Lung (tissue), 12 donors: ENCODE measurements around the gene CD200R1L. TPM values are rescaled to one million over a fixed set of nuclear protein-coding genes. Genes with fewer than 3 reads are reported as not detected.

ENCODE experiments used
- ATAC-seq: fragments of 200-7000 bp; cut with Tn5 transposase; one replicate; pipeline ENCODE4 v1.9.1; 2020; ENCODE audit warnings: moderate number of reproducible peaks; ENCODE audit not compliant: insufficient read depth, low FRiP score
- DNase-seq, 3 donors: peaks; one replicate each; pipeline ENCODE4 v3.0.0-alpha.2; 2013 to 2017
- H3K27ac ChIP-seq, 2 donors: one replicate each; pipeline ENCODE4 v1.5.1; 2013; ENCODE audit warnings: mild to moderate bottlenecking in 2 of 2, moderate library complexity in 2 of 2, control low read depth in 1 of 2, inconsistent platforms in 1 of 2, low read depth in 1 of 2, low read length in 1 of 2
- H3K27me3 ChIP-seq, 3 donors: one replicate each; pipeline ENCODE4 v1.5.1; 2013; ENCODE audit warnings: low read length in 2 of 3; ENCODE audit not compliant: control insufficient read depth in 3 of 3, insufficient read depth in 3 of 3
- H3K36me3 ChIP-seq, 4 donors: one replicate each; pipeline ENCODE4 v1.5.1; 2013; ENCODE audit warnings: low read length in 4 of 4, mild to moderate bottlenecking in 1 of 4, moderate library complexity in 1 of 4; ENCODE audit not compliant: control insufficient read depth in 4 of 4, insufficient read depth in 4 of 4
- H3K4me1 ChIP-seq, 5 donors: one replicate each; pipeline ENCODE4 v1.5.1; 2013; ENCODE audit warnings: low read length in 5 of 5, mild to moderate bottlenecking in 2 of 5, moderate library complexity in 1 of 5; ENCODE audit not compliant: control insufficient read depth in 5 of 5, insufficient read depth in 5 of 5
- H3K4me3 ChIP-seq: one replicate; pipeline ENCODE4 v1.5.1; 2013; ENCODE audit warnings: mild to moderate bottlenecking, control low read depth, moderate library complexity
- H3K9ac ChIP-seq, 2 donors: one replicate each; pipeline ENCODE4 v1.5.1; 2013; ENCODE audit warnings: low read length in 2 of 2, control low read depth in 1 of 2; ENCODE audit not compliant: insufficient read depth in 1 of 2
- H3K9me3 ChIP-seq, 4 donors: one replicate each; pipeline ENCODE4 v1.5.1; 2013; ENCODE audit warnings: low read length in 3 of 4, mild to moderate bottlenecking in 1 of 4, moderate library complexity in 1 of 4; ENCODE audit not compliant: control insufficient read depth in 4 of 4, insufficient read depth in 3 of 4
- CTCF ChIP-seq: IDR thresholded peaks from 2 replicates; pipeline ENCODE4 v1.5.1; 2012; ENCODE audit warnings: mild to moderate bottlenecking; ENCODE audit errors: control extremely low read depth, extremely low read depth
- WGBS, 2 donors: extraction: QIAGEN DNeasy Blood & Tissue Kit; methylation state at CpG; one replicate each; pipeline ENCODE4 v1.1.7; 2013; 5-methylcytosine and 5-hydroxymethylcytosine counted together
- polyA plus RNA-seq, 2 donors: library from polyadenylated mRNA; stranded (reverse); fragments of 200-250 nt; gene quantifications; one replicate each; pipeline ENCODE4 v1.2.1, GENCODE V29; 2013
- total RNA-seq, 2 donors: library from RNA; depleted of rRNA in 1 of 2; stranded (reverse); fragments of >200 nt in 1 of 2; gene quantifications; one replicate each; pipeline ENCODE4 v1.2.1, GENCODE V29; 2014 to 2021
- donor health status: control.
- donor health status: control.
- donor health status: Bipolar disorder and iron deficiency.
- donor health status: healthy.
- donor health status: DM: yes; HTN: yes; CAD: no.

The CD200R1L gene
- total and polyA plus RNA-seq, 4 donors: not detected

- no peak for TF ChIP-seq CTCF
- DNase-seq: no peak
- WGBS, 2 donors: 57 to 67% methylated on average over 2 of the region's 2 CpGs
These were observed 41.9 kb upstream of the CD200R1L start for GRCh38 chr3:112888381-112889085.

GRCh38 chr3:112884678-112885290, 38.1 kb upstream of the CD200R1L start:
- DNase-seq (no peak), ATAC-seq (no peak)
- no peak overlapping the region for H3K27ac ChIP-seq
- 81 to 92% methylated on average over 4 of the region's 4 CpGs for WGBS, 2 donors
- H3K9ac ChIP-seq: no peak overlapping the region
- H3K9me3 ChIP-seq: peaks cover 0 to 8% (median 1%) of the 10 kb centered on the region in 4 donors
- H3K36me3 ChIP-seq: no peaks in the 10 kb centered on the region
- H3K27me3 ChIP-seq: no peaks in the 10 kb centered on the region
- no peak for TF ChIP-seq CTCF
- no peak overlapping the region for H3K4me3 ChIP-seq
- H3K4me1 ChIP-seq: no peaks in the 10 kb centered on the region

More at GRCh38 chr3:112888381-112889085, 41.9 kb upstream of the CD200R1L start:
- no peak for ATAC-seq
- Histone ChIP-seq H3K4me1 (no peaks in the 10 kb centered on the region), H3K9me3 (peaks cover 0 to 3% (median 1%) of the 10 kb centered on the region in 4 donors), H3K4me3 (no peak overlapping the region), H3K27me3 (no peaks in the 10 kb centered on the region), H3K9ac (no peak overlapping the region), H3K27ac (no peak overlapping the region), H3K36me3 (no peaks in the 10 kb centered on the region)

- H3K4me3 ChIP-seq: no peak overlapping the region
- DNase-seq: no peak
- no peaks in the 10 kb centered on the region for H3K36me3 ChIP-seq
- no peak for ATAC-seq
- H3K4me1 ChIP-seq: no peaks in the 10 kb centered on the region
- no peaks in the 10 kb centered on the region for H3K27me3 ChIP-seq
- 85 to 87% methylated on average over 4 of the region's 4 CpGs for WGBS, 2 donors
- no peak overlapping the region for H3K27ac ChIP-seq
- TF ChIP-seq CTCF: no peak
- H3K9me3 ChIP-seq: peaks cover 0 to 8% (median 1%) of the 10 kb centered on the region in 4 donors
- H3K9ac ChIP-seq: no peak overlapping the region
These were observed 35.2 kb upstream of the CD200R1L start for GRCh38 chr3:112881891-112882290.
